Osteocyte (in vitro differentiated cells): Measurements from ENCODE around the gene RALA. TPM values are rescaled to one million over a fixed set of nuclear protein-coding genes. Genes with fewer than 3 reads are reported as not detected.
A peak's percentile ranks its signal among the peaks of the same experiment; 100 is the strongest.

Experiments
- DNase-seq: peaks from one replicate; pipeline ENCODE4 v3.0.0; 2021; ENCODE audit warnings: mixed read lengths; ENCODE audit not compliant: unreplicated experiment; ENCODE audit errors: extremely low spot score
- H3K27ac Mint-ChIP-seq: one replicate; pipeline ENCODE4 v1.8.0; 2021; ENCODE audit warnings: mild to moderate bottlenecking, mixed read lengths; ENCODE audit not compliant: unreplicated experiment
- H3K27me3 Mint-ChIP-seq: one replicate; pipeline ENCODE4 v1.8.0; 2021; ENCODE audit warnings: mixed read lengths; ENCODE audit not compliant: unreplicated experiment
- H3K36me3 Mint-ChIP-seq: one replicate; pipeline ENCODE4 v1.8.0; 2021; ENCODE audit warnings: mixed read lengths; ENCODE audit not compliant: unreplicated experiment
- H3K4me1 Mint-ChIP-seq: one replicate; pipeline ENCODE4 v1.8.0; 2021; ENCODE audit warnings: mixed read lengths; ENCODE audit not compliant: unreplicated experiment
- H3K4me3 Mint-ChIP-seq: one replicate; pipeline ENCODE4 v1.8.0; 2021; ENCODE audit warnings: mild to moderate bottlenecking, moderate library complexity, mixed read lengths; ENCODE audit not compliant: unreplicated experiment
- H3K9me3 Mint-ChIP-seq: one replicate; pipeline ENCODE4 v1.8.0; 2021; ENCODE audit warnings: mixed read lengths; ENCODE audit not compliant: unreplicated experiment
- long read RNA-seq: library from polyadenylated mRNA; unstranded; transcript quantifications from one replicate; pipeline ENCODE4 v2.0.0, GENCODE V29; 2021
- total RNA-seq: library from RNA; stranded (reverse); gene quantifications from 2 replicates; pipeline ENCODE4 v1.2.1, GENCODE V29; 2021
- TF ChIP-seq, protein P1 (sequence below): fragments of 200-600 bp; sonication (generic); IDR thresholded peaks from 2 replicates; pipeline ENCODE4 v1.5.0; 2021; ENCODE audit warnings: antibody characterized with exemption, mild to moderate bottlenecking, moderate library complexity

The RALA gene
- 30.5 and 34.3 TPM in 2 replicates for total RNA-seq
- long read RNA-seq, transcript RALA-201 (5 exons, 2,880 nt), result major isoform, 218 of 240 reads
- long read RNA-seq, partial matches to known transcripts, result 15 of 240 reads
- long read RNA-seq, other reads (novel, unspliced or antisense), result 7 of 240 reads

- Mint-ChIP-seq H3K27ac (peak within 1 kb of the TSS; percentile 95), H3K27me3 (no peaks in the 10 kb centered on the region), H3K36me3 (peaks cover 7% of the 10 kb centered on the region), H3K4me3 (peak within 1 kb of the TSS; percentile 96), H3K4me1 (peaks cover 45% of the 10 kb centered on the region), H3K9me3 (no peaks in the 10 kb centered on the region)
- DNase-seq, result peak; percentile 96
- TF ChIP-seq, protein P1, sequence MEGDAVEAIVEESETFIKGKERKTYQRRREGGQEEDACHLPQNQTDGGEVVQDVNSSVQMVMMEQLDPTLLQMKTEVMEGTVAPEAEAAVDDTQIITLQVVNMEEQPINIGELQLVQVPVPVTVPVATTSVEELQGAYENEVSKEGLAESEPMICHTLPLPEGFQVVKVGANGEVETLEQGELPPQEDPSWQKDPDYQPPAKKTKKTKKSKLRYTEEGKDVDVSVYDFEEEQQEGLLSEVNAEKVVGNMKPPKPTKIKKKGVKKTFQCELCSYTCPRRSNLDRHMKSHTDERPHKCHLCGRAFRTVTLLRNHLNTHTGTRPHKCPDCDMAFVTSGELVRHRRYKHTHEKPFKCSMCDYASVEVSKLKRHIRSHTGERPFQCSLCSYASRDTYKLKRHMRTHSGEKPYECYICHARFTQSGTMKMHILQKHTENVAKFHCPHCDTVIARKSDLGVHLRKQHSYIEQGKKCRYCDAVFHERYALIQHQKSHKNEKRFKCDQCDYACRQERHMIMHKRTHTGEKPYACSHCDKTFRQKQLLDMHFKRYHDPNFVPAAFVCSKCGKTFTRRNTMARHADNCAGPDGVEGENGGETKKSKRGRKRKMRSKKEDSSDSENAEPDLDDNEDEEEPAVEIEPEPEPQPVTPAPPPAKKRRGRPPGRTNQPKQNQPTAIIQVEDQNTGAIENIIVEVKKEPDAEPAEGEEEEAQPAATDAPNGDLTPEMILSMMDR, result no peak
Observed at GRCh38 chr7:39623047-39623731, at the start of gene RALA. TSS of gene RALA (plus strand) at chr7:39623572. CDS start at chr7:39686668, 63,096 bp downstream.

DNA sequence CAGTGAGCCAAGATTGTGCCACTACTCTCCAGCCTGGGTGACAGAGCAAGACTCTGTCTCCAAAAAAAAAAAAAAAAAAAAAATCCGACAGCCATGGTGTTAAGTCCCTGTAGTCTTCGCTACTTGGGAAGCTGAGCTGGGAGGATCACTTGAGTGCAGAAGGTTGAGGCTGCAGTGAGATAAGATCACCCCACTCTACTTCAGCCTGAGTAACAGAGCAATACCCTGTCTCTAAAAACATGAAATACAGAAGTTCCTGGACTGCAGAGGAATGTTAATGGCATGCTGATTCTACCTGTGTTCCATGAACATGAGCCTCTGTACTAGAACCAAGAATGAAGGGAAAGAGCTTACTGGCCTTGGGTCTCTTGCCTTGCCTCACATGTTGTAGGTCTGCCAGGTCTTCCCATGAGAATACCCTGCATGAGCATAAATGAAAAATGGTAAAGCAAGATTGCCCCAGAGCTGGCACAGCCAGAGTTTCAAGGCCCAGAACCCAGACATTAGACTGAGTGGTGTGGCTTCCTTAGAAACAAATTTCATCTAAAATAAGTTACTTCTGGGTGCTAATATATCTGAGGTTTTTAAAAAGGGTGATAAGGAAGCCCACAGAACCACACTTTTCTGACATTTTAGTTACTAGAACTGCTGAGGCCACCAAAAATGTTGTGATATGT is 48.6 kb upstream of the RALA start:
- H3K27me3 Mint-ChIP-seq, result no peaks in the 10 kb centered on the region
- no peak for DNase-seq
- H3K9me3 Mint-ChIP-seq, result no peaks in the 10 kb centered on the region
- H3K36me3 Mint-ChIP-seq, result peaks cover 25% of the 10 kb centered on the region
- no peak overlapping the region for H3K4me3 Mint-ChIP-seq
- TF ChIP-seq, protein P1, result no peak
- H3K27ac Mint-ChIP-seq, result no peak overlapping the region
- H3K4me1 Mint-ChIP-seq, result no peaks in the 10 kb centered on the region

DNA sequence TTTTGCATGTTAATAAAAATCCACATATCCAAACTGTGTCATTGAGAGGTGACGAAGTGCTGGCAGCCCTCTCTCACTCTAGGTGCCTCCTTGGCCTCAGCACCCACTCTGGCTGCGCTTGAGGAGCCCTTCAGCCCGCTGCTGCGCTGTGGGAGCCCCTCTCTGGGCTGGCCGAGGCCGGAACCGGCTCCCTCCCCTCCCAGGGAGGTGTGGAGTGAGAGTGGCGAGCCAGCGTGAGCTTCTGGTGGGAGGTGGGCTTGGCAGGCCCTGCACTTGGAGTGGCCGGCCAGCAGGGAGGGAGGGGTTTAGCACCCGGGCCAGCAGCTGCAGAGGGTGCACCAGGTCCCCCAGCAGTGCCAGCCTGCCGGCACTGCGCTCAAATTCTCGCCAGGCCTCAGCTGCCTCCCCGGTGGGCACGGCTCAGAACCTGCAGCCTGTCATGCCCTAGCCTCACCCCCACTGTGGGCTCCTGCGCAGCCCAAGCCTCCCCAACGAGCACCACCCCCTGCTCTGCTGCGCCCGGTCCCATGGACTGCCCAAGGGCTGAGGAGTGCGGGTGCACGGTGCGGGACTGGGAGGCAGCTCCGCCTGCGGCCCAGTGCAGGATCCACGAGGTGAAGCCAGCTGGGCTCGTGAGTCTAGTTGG is 46.0 kb upstream of the RALA start:
- no peaks in the 10 kb centered on the region for H3K9me3 Mint-ChIP-seq
- DNase-seq, result no peak
- no peak overlapping the region for H3K4me3 Mint-ChIP-seq
- peaks cover 16% of the 10 kb centered on the region for H3K36me3 Mint-ChIP-seq
- H3K27me3 Mint-ChIP-seq, result no peaks in the 10 kb centered on the region
- TF ChIP-seq, protein P1, result no peak
- H3K27ac Mint-ChIP-seq, result no peak overlapping the region
- H3K4me1 Mint-ChIP-seq, result peaks cover 2% of the 10 kb centered on the region

GRCh38 chr7:39580149-39580874 is 43.1 kb upstream of the RALA start:
- Mint-ChIP-seq H3K9me3 (no peaks in the 10 kb centered on the region), H3K27ac (no peak overlapping the region), H3K27me3 (no peaks in the 10 kb centered on the region), H3K4me3 (no peak overlapping the region), H3K36me3 (peaks cover 9% of the 10 kb centered on the region), H3K4me1 (peaks cover 2% of the 10 kb centered on the region)
- TF ChIP-seq, protein P1, result peak; percentile 88
- DNase-seq, result peak; percentile 88
